Activated CD4-positive, alpha-beta T cell treated with anti-CD3 and anti-CD28 coated beads for 1 hour (primary cell): ENCODE results near the gene KIAA2012.

Source experiments
- DNase-seq: peaks from one replicate; pipeline ENCODE4 v3.0.0-alpha.2; 2020

Gene KIAA2012

GRCh38 chr2:202044777-202045176 lies 28.3 kb upstream of the KIAA2012 start:
- DNase-seq = no peak

GRCh38 chr2:202046572-202046971 lies 26.5 kb upstream of the KIAA2012 start:
- no peak for DNase-seq

DNA sequence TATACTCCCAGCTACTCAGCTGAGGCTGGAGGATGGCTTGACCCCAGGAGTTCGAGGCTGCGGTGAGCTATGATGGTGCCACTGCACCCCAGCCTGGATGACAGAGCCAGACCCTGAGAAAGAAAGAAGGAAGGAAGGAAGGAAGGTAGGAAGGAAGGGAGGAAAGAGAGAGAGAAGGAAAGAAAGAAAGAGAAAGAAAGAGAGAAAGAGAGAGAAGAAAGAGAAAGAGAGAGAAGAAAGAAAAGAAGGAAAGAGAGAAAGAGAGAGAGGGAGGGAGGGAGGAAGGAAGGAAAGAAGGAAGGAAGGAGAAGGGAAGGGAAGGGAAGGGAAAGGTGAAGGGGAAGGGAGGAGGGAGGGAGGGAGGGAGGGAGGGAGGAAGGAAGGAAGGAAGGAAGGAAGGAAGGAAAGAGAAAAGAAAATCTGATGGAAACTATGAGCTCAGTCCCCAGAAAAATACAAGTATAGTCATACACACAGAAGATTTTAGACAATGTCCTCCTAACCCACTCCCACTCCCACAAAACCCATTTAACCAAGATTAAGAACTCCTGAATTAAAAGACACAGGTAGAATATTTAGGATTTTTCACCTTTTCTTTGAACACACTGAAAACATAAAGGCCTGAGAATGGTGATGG lies 23.8 kb upstream of the KIAA2012 start:
- DNase-seq = no peak

GRCh38 chr2:202049840-202050239 lies 23.2 kb upstream of the KIAA2012 start:
- DNase-seq = no peak

GRCh38 chr2:202050652-202051051 lies 22.4 kb upstream of the KIAA2012 start:
- DNase-seq = no peak

- no peak for DNase-seq
These were observed 21.4 kb upstream of the KIAA2012 start for GRCh38 chr2:202051499-202052161.

- no peak for DNase-seq
These were observed 20.8 kb upstream of the KIAA2012 start for GRCh38 chr2:202052235-202052634.

- no peak for DNase-seq
These were observed 18.4 kb upstream of the KIAA2012 start for GRCh38 chr2:202054679-202055078.

GRCh38 chr2:202056611-202057010 lies 16.4 kb upstream of the KIAA2012 start:
- DNase-seq = no peak

DNA sequence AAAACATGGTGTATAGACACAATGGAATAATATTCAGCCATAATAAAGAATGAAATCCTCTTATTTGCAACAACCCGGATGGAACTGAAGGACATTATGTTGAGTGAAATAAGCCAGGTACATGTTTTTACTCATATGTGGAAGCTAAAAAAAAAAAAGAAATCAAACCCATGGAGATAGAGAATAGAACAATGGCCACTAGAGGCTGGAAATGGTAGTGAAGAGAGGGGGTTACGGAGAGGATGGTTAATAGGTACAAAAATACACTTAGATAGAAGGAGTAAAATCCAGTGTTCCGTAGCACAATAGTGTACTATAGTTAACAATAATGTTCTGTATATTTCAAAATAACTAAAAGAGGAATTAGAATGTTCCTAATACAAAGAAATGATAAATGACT lies 12.8 kb upstream of the KIAA2012 start:
- DNase-seq = no peak

DNA sequence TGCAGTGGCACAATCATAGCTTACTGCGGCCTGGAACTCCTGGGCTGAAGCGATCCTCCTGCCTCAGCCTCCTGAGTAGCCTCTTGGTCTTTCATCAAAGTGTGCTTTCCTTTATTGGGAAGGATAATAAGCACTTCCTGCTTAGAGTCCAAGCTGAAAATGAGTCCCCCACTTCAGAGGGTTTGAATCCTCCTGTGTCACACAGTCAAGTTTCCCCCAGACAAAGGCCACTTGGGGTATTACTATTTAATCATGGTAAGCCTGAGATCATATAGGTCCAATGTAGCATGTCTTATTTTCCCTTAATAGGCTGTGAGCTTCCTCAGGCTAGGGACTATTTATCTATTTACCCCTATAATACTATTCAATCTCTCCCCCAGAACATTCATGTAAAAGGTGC lies 11.4 kb upstream of the KIAA2012 start:
- no peak for DNase-seq

DNA sequence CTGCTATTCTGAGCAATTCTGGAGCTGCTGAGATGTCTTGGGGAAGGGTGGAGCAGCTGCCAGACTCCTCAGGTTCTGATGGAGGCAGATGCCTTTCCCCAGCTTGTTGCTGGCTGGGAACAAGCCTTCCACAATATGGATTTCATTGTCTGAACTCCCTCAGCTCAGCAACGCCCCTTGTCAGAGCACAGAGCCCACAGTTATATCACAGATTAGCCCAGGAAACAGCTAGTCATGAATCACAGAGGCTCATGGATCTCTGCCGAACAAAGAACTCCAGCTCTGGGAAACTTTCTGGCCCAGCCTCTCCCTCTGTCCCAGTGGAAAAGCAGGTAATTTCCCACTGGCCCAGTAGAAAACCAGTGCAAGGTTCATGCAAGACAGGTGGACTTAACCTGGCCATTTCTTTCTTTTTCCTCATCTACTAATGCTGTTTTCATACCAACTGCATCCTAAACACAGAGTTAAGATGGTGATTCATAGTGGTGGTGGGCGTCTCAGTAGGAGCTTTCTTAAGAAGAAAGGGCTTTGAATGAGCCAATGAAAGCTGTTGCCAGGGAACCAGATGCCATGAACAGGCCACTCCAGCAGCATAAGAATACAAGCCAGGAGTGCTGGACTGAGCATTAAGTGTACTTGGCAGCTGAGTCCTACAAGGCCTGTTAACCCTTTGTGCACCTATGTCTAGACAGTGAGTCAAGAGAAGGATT lies 8.7 kb upstream of the KIAA2012 start:
- DNase-seq = no peak

DNA sequence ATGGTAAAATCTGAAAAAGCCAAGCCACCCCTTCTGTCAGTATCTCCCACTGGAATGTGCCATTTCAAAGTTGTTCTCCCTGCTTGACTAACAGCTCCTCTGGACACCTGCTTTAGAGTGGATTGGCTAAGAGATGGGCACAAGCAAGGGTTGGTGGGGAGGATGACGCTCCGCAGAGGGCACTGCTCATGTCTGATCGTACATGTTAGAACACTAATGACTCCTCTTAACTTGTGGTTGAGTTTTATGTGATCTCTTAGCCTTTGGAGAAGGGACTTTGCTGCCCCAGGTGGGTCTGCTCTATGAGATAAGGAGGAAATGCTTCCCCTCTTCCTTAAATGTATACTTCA lies 8.2 kb upstream of the KIAA2012 start:
- no peak for DNase-seq

DNA sequence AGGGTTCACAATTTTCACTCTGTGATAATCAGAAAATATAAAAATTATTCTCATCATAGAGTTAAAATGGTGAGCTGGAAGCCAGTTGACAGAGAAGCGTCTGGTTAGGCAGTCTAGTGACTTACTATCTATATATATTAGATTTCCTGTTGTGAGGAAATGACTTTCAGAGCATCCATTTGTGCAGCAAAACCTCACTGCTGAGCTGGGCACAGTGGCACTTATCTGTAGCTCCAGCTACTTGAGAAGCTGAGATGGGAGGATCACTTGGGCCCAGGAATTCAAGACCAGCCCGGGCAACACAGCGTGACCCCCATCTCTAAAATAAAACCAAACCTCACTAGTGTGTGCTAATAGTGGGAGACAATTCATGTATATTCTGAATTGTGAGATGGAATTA lies 7.2 kb upstream of the KIAA2012 start:
- DNase-seq = no peak

DNA sequence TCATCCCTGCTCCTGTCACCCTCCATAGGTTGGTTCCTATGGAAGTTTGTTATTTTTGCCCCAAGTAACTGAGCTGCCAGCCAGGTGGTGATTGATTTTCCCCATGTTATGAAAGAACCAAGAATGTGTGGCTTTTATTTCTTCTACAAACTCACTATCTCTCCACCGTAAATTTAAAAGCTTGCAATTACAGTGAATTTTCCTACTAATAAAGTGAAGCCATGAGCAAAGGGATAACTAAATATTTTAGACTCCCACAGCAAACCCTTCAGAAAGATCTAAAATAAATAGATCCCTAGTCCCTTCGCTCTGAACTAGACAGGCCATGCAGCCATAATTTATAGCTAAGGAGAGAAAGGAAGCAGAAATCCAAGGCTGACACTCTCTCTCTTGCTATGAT lies 6.2 kb upstream of the KIAA2012 start:
- no peak for DNase-seq

- no peak for DNase-seq
These were observed 5.5 kb upstream of the KIAA2012 start for GRCh38 chr2:202067589-202067988.

DNA sequence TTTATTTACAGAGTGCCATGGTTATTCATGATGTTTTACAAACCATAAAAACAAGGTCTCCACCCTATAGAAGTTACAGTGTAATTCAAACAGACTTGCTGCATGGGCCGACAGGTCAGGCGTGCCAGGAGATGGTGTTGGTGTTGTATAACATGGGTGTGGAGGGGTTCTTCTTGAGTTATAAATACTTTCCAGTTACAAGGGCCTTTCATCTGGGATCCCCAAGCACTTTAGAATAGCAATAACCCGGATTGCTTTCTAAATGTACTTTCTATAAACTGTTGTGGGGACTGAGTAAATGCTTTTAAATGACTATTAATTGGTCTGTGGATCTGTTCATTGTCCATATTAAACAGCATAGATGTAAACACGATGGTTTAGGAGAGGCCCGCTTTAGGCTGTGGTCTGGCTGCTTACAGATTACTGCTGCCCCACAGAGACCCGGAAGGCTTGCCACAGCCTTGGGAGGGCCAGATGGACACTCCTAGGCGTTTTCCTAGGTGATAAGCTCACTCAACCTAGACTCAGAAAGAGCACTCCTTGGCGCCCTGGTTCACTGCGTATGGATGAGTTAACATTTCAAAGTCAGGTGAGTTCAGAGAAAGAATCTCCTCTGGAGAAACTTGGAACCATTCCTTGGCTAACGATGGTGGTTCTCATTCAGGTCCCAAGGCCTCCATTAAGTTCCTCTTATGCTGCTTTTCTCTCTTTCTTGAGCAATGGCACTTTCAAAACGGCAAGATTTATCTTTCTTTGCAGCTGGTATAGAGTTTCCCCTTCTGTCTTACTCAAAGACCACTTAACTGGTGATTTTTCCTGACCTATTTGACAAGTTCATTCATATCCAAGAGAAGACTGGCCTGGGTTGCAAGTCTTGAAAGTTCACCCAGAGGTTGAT lies 3.6 kb upstream of the KIAA2012 start:
- no peak for DNase-seq

DNA sequence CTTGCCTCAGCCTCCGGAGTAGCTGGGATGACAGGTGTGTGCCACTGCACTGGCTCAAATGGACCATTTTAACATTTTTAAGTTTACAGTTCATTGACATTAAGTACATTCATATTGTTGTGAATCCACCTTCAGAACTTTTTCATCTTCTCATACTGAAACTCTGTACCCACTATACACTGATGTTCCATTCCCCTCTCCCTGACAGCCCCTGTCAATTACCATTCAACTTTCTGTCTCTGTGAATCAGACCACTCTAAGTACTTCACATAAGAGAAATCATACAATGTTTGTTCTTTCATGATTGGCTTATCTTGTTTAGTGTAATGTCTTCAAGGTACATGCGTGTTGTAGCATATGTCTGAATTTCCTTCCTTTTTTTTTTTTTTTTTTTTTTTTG lies 1.9 kb upstream of the KIAA2012 start:
- DNase-seq = no peak

- DNase-seq = no peak
These were observed 829 bp upstream of the KIAA2012 start for GRCh38 chr2:202072226-202072625.

DNA sequence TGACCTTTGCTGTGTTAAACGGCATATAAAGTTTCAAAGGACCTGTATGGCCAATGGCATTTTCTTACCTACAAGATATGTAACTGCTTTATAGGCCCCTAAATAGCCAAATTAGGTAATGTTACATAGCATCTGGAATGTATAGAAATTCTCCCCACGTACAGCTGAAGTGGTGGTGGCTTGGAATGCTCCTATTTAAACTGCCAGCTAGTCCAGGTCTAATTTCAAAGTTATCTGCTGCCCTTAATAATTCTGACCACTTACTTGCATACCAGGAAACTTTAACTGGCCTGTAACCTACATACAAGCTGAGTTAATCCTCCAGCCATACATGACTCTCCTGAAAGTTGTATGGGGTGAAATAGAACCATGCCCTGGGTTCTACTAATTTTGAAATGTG lies 1.3 kb downstream of the KIAA2012 start:
- DNase-seq = no peak

DNA sequence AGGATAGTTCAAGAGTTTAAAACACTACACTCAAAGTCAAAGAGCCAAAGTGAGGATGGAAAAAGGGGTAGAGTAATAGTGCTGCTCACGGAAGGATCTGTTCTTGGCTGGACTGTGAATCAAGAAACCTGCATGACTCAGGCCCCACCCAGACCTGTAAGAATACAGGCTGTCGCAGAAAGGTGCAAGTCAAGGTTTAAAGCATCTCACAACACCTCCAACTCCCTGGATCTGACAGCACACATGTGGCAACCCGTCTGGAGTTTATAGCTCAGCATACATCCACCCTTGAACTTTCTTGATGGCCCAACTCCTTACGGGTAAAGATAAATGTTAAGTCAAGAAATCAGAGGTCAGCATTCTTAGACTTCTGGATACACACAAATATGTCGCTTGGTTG lies 6.3 kb downstream of the KIAA2012 start:
- no peak for DNase-seq

- DNase-seq = no peak
These were observed 11.2 kb downstream of the KIAA2012 start for GRCh38 chr2:202084265-202084664.

GRCh38 chr2:202088777-202089176 lies 15.7 kb downstream of the KIAA2012 start:
- DNase-seq = no peak
